ENCODE results near the gene HPCAL1.

Gene HPCAL1

DNA sequence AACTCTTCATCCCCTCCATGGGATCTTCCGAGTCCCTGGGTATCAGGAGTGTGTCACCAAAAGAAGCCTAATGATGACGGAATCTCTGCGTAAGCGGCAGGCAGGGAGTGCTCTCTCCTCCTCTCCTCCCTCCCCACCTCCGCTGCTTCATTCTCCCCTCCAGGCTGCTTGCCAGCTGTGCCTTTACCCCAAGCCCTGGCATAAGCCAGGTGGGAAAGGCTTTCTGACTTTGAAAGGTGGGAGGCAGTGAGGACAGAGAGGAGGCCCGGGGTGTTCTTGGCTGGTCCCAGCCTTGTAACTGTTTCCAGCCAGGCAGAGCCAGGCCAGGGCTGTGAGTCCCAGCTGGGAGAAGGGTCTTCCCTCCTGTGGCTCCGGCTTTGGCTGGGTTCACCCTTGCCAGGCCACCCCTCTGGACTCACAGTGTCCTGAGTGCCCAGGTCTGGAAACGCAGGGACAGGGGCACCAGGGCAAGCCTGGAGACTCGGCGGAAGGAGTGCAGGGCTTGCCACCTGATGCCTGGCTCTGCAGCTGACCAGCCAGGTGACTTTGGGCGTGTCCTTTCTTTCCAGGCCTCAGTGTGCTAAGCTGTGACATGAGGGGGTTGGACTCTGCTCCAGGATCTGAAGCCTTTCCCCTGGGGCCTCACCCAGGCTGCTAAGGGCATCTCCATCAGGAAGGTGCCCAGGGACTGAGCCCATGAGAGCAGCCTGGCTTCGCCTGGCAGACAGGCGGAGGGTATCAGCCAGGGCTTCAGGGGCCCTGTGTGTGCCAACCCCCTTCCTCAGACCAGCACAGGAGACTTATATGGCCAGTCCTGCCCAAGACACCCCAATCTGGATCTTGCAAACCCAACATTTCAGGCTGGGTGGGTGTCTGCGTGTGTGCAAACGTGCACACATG is 32.7 kb upstream of the HPCAL1 start:
- DNase-seq, result no peak

DNA sequence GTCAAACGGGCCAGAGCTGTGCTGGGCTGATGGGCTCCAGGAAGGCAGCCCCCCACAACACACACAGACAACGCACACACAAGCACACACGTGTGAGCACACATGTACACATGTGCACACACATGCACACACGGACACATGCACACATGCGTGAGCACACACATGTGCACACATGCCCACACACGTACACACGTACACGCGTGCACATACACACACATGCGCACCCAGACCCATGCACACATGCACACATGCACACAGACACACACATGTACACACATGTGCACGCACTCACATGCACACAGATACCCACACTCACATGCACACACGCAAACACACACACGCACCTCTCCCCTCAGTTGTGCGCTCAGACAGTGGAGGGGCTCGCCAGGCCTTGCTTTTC is 31.2 kb upstream of the HPCAL1 start:
- no peak for DNase-seq

DNA sequence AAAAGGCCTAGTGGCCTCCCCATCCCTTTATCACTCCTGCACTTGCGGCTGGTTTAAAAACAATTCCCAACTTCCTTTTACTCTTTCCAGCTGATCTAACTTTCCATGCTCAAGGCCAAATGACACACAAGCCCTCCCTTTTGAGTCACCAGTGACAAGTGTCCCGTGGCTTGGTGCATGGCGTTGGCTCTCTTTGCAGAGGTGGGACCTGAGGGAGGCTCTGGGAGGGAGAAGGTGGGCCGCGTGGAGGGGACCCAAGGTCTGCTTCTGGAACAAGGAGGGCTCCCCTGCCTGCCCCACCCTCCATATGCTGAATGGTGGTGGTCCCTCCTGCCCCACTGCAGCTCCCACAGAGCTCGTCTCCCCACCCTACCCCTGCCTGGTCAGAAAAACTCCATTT is 30.8 kb upstream of the HPCAL1 start:
- no peak for DNase-seq

DNA sequence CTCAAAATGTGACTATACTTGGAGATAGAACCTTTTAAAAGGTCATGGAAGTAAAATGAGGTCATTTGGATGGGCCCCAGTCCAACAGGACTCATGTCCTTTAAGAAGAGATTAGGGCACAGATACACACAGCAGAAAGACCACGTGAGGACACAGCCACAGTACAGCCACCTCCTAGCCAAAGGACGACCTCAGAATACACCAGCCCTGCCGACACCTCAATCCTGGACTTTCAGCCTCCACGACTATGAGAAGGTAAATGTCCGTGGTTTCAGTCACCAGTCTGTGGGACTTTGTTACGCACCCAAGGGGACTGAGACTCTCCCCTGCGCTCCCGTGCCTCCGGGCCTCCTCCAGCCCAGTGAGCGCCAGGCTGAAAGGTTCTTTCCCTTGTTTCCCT is 30.2 kb upstream of the HPCAL1 start:
- DNase-seq, result no peak

DNA sequence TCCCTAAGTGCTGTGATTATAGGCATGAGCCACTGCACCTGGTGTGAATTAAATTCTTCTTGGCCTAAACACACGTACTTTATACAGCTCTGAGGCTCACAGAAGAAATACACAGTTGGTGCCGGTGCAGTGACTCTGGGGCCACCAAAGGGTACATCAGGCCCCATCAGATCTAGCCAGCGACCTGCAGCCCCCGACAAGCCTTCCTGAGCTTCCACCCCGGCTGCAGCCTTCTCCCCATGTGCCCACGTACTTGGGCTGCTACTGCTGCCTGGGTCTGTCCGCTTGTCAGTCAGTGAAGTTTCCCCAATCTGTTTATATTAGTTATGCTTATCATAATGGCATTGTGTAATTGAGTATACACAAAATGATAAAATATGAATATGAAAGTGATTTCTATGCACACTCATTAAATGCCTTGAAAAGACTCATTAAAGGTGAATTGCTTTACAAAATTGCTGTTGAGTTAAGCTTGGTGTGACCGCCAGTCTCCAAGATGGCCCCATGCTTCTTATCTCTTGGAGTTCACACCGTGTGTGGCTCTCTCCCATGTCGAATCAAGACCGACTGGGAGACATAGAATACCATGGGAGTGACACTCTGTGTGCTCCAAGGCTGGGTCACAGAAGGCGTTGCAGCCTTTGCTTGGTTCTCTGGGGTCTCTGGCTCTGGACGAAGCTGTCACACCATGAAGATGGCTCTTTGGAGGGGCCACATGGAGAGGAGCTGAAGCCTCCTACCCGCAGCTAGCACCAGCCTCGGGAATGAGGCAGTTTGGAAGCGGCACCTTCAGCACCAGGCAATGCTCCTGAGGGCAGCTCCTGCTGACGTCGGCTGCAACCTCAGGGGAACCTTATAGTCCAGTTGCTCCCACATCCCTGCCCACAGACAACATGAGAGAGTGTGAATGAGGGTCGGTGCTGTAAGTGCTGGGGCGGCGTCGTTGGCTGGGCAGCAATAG is 29.2 kb upstream of the HPCAL1 start:
- DNase-seq, result no peak

DNA sequence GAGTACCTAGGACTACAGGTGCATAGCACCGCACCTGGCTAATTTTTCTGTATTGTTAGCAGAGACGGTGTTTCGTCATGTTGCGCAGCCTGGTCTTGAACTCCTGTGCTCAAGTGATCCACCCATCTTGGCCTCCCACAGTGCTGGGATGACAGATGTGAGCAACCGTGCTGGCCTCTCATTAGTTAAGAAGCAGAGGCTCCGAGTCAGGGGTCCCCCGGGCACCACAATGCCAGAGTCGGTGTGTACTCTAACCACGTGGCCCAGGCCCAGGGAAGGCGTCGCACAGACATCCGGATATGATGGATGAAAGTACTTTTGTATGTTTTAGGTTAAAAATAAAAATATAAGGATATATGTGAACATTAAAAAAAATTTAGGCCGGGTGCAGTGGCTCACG is 28.3 kb upstream of the HPCAL1 start:
- DNase-seq, result no peak

DNA sequence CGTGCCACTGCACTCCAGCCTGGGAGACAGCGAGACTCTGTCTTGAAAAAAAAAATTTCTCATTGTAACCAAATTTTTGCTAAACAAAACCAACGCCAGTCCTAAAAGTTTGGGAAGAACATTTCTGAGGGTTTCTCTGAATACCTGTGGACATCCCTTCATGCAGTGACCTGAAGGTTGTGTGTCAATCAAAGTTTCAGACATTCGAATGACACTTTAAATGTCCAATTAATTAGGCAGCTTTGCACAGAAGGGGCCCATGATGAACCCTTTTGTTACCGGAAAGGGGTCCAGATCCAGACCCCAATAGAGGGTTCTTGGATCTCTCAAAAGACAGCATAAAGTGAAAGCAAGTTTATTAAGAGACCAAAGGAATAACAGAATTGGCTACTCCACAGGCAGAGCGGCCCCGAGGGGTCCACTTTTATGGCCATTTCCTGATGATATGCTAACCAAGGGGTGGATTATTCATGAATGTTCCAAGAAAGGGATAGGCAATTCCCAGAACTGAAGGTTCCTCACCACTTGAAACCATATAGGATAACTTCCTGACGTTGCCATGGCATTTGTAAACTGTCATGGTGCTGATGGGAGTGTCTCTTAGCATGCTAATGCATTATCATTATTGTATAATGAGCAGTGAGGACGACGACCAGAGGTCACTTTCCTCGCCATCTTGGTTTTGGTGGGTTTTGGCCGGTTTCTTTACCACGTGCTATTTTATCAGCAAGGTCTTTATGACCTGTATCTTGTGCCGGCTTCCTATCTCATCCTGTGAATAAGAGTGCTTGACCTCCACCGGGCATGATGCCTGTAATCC is 27.5 kb upstream of the HPCAL1 start:
- no peak for DNase-seq

DNA sequence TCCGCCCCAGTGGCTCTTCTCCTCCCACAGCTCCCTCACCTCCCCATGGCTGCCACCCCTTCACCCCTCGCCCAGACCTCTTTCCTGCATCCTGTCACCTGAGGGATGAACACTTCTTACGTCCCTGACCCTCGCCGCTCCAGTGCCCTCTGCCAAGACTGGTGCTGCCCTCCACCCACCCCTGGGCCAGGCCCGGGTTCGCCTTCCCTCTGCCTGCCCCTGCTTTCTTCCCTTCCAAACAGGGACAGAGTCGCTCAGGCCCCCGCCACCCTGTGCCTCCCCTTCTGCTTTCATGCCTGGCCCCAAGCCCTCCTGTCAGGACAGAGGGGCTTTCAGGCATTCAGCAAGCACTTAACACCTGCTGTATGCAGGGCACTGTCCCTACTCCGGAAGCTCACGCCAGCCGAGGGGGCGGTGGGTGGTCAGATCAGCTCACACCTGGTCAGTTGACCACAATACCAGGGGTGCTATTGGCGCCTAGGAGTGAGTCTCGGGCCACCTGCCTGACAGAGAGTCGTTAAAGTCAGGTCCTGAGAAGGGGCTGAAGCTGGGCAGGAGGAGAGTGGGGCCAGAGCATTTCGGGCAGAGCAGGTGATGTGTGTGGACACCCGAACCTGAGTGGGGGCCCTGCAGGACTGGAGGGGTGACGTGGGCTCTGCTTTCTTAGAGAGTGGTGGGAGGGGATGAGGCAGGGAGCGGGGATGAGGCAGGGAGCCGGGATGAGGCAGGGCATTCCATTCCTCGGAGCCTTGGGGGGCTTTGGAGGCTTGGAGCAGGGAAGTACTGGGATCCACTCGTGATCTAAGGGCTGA is 26.0 kb upstream of the HPCAL1 start:
- DNase-seq, result no peak

DNA sequence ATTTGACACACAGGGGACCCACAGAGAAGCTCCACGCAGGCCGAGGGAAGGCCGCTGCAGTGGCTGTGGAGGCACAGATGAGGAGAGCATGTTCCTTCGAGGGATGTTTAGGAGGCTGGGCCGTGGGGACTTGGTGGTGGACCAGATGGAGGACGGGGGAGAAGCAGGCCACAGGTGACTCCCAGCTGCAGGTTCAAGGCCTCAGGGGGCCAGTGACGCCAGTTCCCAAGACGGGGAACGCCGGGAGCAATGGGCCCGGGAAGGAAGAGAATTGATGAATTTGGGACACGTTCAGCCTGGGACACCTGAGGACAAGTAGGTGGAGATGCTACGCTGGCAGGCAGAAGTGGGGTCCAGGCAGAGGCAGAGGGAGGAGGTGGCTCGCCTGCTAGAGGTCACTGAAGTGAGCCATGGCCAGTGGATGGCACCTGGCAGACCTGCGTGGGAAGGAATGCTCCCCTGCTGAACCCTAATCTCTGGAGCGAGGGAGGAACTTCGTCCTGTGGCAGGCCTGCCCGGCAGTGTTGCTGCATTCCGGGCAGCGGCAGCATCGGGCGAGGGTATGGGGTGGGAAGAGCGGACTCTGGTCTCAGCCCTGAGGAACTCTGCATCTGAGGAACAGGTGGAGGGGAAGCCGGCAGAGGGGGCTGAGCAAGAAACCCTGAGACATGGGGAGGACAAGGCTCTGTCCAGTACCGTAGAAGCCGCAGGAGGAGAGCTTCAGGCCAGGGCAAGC is 25.2 kb upstream of the HPCAL1 start:
- DNase-seq, result no peak

DNA sequence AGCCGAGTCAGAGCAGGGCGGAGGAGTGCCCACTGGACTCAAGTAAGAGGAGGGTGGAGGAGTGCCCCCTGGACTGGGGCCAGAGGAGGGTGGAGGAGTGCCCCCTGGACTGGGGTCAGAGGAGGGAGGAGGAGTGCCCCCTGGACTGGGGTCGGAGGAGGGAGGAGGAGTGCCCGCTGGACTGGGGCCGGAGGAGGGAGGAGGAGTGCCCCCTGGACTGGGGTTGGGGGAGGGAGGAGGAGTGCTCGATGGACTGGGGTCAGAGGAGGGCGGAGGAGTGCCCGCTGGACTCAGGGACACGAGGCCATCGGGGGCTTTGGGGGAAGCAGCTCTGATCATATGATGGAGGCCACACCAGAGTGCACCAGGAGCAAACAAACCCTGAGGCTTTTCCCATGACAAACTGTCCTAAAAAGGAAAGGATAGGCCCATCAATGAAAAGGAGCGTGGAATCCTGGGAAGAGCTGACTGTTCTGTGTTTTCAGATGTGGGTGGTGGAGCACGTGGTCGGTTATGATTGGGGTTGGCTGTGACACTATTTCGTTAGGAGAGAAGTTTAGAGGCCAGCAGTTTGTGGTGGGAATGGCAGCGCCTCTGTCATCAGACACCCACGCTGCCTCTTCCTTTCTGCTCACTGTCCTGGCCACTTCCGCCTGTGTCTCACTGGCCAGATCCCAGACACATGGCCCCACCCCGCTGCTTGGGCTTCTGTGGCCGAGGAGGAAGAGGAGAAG is 24.5 kb upstream of the HPCAL1 start:
- peak; percentile 90 for DNase-seq

DNA sequence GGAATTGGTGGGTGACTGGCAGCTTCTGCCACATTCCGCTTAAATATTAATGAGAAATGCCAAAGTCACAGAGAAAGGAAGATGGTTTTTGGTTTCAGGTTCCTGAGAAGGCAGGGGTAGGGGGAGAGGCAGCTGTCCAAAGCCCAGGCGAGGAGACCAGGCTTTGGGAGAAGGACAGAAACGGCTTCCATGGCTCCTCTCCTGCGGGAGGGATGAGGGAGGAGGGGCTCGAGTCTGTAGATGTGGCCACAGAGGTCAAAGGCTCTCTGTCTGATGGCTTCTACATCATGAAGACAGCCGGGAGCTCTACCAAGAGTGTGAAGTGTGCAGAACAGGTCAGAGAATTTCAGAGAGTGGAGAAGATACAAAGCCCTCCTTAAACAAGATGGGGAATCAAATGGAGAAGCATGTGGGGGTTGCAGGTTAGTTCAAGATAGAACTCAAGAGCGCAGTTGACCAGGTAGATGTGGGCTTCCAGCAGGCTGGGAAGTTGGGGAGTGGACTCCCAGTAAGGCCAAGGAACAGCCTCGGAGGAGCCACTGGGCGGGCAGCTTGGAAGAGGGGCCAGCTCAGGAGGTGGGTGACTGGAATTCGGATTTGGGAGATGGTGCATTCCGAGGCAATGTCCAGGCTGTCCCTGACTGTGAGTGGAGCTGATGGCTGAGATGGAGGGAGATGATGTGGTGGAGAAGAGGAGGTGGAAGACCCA is 23.8 kb upstream of the HPCAL1 start:
- DNase-seq, result no peak

DNA sequence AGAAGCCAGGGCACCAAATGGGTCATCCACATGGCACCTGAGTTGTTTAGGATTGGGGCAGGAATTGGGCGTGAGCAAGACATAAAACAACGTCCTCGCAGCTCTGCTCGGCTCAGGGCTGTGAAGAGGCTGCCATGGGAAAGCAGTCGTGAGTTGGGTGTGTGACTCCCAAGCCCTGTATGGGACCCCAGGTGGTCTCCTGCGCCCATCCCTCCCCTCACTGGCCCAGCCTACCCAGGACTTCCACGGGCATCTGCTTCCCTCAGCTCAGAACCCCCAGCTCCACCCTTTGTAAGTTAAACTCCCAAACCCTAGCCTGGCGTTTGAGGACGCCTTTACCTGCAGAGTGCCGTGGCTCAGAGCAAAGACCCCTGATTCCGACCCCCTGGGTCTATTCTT is 23.2 kb upstream of the HPCAL1 start:
- no peak for DNase-seq

DNA sequence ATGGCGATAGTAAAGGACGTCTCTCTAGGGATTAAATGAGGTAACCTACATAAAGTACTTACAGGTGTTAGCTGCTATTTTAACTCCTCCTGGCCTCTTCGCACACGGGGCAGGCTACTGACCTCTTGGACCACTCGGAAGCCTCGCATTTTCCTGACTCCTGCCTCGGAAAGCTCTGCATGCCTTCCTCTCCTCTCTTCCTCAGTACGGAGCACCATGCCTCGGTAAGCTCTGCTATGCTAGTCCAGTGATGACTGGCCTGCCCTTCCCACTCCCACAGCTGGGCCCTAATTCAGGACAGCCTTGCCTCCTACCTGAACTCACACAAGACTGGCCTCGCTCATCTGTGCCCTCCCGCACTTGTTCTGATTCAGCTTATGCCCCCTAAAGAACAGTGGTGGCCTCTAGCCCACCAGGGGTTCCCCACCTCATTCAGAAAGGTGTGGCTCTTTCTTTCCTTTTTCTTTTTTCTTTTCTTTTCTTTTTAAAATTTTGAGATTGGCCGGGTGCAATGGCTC is 22.7 kb upstream of the HPCAL1 start:
- no peak for DNase-seq

DNA sequence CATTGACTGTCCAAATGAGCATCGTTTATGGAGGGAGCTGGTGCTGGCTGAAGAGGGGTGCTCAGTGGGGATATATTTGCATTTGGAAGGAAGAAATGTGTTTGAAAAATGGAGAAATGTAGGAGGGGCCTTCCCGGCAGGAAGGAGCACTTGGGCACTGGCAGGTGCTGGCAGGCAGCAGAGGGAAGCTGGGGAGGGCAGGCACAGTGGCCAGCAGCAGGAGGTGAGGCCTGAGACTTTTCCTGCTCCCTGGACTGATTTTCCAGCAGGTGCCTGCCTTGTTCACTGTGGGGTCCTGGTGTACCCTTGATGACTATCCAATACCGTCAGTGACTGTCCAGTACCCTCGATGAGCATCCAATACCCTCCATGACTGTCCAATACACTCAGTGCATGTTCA is 20.8 kb upstream of the HPCAL1 start:
- no peak for DNase-seq

DNA sequence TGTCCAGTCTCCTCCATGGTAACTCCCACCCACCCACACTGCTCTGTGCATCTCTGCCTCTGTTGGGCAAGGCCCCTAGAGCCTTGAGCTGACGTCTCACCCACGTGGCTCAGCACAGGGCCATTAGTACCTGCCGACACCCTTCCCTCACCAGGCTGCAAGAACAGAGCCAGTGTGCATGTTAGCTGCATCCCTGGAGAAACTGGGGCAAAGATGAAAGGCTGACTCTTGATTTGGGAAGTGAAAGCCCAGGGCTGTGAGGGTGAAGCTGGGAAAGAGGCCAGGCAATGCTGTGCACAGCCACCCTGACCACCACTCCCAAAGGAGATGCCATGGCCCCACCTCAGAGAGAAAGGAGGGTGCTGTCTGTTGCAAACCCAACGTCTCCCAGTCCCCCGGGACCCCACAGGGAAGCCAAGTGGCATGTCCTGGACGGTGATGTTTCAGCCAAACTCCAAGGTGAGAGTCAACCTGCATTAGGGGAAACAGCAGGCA is 20.0 kb upstream of the HPCAL1 start:
- no peak for DNase-seq

DNA sequence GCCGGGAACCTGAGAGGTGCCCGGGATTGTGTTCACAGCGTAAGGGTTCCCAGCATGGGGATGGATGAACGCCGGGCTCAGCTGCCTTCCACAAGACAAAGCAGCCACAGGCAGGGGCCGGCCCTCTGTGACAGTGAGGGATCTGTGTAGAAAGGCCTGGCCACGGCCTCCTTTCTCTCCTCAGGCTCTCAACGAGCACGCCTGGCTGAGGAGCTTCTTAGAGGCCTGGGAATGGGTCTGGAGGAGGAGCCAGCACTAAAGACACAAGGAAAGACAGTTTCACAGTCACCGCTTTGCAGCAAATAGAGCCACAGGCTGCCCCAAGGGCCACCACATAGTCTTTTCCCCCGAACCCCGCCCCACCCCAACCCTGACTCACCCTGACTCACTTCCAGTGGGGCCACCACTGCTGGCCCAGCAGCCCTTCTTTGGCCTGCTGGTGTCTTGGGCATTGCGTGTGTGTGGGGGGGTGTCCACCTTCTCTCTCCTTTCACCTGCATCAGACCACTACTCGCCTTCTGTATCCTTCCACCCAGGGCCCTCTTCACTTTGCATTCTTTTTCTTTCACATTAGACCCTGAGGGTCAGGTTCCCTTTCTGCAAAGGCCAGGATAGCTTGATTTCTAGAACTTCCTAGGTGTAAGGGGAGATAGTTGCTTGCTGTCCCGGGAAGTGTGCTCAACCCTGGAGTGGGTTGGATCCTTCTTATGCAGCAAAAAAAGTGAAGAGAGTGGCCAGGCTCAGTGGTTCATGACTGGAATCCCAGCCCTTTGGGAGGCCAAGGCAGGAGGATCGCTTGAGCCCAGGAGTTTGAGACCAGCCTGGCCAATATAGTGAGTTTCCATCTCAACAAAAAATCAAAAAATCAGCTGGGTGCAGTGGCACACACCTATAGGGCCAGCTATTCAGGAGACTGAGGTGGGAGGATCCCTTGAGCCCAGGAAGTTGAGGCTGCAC is 19.3 kb upstream of the HPCAL1 start:
- peak; percentile 96 for DNase-seq

DNA sequence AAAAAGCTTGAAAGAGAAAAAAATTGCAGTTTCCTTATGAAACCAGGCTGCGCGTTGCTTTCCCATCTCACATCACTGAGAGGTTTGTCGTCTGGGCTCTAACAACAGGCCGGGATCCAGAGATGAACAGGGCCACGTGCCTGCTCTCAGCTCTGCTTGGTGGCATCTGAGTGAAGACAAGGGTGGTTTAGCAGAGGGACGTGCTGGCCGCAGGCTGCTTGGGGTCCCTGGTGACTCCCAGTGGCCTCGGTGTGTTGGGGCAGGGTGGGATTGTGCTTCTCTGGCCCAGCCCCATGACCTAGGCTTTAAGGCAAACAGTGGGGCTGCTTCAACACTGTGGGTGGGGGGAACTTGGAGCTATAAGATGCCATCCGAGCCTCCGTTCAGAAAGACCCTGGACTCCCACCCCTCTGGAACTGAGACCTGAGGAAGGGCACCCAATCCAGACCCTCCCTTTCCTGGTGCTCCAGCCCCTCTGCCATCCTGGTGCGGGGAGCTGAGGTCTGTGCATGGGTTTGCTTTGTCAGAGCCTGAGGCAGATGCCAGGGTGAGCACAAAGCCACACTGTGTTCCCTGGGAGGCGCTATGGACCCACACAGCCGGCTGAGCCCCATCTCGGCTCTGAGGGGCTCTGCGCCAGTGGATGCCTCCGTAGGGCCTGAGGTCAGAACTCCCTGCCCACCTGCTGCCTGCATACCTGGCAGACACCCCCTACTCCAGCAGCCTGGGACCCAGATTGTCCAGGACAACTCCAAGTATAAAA is 18.4 kb upstream of the HPCAL1 start:
- no peak for DNase-seq

DNA sequence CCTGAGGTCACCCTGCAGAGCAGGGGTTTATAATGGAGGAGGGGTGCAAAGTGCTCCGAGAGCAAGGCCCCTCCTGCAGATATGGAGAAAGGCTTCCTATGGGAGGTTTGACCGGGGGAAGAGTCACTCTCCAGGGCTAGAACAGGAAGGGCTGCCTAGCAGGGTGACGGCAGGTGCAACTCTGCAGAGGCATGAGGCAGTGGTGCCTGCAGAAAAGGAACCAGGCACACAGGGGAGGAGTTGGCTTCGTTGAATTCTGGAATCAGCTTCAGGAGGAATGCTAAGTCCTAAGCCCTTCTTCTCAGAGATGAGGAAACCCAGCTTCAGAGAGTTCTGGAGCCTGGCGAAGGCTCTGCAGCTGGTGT is 17.5 kb upstream of the HPCAL1 start:
- DNase-seq, result no peak

All from EL (cell line).